ENCODE results near the gene RDM1.
"Not testable (repeated sequence)": the region's sequence is repeated elsewhere in the genome, so short reads cannot be mapped to it uniquely, and the experiment has no call there.

RDM1 gene, protein sequence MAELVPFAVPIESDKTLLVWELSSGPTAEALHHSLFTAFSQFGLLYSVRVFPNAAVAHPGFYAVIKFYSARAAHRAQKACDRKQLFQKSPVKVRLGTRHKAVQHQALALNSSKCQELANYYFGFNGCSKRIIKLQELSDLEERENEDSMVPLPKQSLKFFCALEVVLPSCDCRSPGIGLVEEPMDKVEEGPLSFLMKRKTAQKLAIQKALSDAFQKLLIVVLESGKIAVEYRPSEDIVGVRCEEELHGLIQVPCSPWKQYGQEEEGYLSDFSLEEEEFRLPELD

GRCh38 chr17:35930211-35931065, at the start of gene RDM1:
Gene RDM1, minus strand, starts transcription at chr17:35930773. Its CDS starts 46 bp downstream, at chr17:35930727.
- DNase-seq (ENCODE audit: low read depth) = peak; percentile 19

GRCh38 chr17:35978346-35978745, 47.8 kb upstream of the RDM1 start:
- no peak for DNase-seq (ENCODE audit: low read depth)

DNA sequence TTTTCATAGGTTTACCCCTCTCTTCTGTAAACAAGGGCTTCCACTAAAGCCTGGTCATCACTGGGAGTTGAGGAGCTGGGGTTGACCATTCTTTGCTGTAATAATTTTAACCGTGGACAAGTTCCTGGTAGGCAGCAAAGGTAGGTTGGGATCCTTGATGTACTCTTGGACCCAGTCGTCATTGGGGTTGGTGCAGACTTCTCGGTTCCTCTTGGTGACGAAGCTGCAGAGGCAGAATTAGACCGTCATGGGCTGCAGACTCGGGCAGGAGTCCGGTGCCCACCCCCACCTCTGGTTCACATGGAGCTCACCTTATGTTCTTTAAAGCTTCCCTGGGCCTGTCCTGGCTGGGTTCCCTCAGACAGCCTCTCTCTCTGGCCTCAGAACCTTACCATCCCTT, 46.9 kb upstream of the RDM1 start:
- DNase-seq (ENCODE audit: low read depth) = no peak

GRCh38 chr17:35973333-35974260, 43.0 kb upstream of the RDM1 start:
- DNase-seq (ENCODE audit: low read depth) = no peak

DNA sequence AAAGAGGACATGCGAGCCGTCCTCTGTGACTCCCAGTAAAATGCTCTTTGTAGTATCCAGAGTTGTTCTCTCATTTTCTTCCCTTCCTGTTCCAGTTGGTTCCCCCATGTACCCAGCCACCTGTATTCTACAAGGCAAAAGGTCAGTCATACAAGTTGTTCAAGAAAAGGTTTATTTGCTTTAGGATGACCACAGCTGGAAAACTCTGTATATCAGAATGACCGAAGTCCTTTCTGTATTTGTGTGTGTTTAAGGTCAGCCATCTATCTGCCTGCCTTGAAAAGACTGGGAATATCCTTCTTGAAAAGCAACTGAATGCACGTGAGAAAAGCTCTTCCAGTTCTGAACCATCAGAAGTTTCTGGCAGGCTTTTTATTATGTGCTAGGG, 42.4 kb upstream of the RDM1 start:
- DNase-seq (ENCODE audit: low read depth) = no peak

DNA sequence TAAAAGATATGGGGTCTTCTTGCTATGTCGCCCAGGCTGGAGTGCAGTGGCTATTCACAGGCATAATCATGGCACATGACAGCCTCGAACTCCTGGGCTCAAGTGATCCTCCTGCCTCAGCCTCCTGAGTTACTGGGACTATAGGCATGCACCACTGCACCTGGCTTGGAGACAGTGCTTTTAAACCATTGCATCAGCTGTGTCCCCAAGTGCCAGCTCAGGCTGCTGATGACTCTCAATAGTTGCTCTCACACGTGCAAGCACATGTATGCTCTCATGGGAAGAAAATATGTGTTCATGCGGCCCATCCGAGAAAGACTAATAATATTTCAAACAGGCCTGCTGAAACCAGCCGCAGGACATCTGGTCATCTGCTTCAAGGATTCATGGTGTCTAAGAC, 42.0 kb upstream of the RDM1 start:
- no peak for DNase-seq (ENCODE audit: low read depth)

DNA sequence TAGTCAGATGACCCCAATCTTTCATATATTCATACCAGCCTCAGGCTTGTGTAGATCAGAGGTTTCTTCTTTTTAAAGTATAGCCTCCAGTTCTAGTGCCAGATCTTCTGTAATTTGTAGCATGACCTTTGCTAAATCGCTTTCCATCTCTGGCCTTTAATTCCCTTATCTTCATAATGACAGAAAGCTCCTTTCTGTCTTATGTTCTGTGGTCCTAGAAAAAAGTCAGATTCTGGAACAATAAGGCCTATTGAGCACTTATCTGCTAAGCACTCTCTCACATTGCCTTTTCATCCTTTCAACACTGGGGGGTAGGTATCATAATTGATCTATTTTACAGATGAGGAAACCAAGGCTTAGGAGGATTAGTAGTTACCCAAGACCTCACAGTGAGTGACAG, 41.5 kb upstream of the RDM1 start:
- no peak for DNase-seq (ENCODE audit: low read depth)

- peak; percentile 55 for DNase-seq (ENCODE audit: low read depth)
These were observed 39.2 kb upstream of the RDM1 start for GRCh38 chr17:35969558-35970380.

DNA sequence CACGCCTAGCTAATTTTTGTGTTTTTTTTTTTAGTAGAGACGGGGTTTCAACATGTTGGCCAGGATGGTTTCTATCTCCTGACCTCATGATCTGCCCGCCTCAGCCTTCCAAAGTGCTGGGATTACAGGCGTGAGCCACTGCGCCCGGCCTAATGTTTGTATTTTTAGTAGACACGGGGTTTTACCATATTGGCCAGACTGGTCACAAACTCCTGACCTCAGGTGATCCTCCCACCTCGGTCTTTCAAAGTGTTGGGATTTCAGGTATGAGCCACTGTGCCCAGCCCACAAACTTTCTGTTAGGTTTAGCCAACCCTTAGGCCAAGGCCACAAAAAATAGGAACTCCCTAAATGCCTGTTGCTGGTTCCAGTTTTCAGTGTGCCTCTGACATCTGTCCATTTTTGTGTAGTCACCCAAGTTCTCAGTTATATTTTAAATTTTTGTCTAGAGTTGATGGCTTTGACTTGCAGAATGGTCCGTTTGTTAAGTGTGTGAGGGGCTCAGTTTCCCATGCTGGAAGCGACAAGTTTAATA, 38.0 kb upstream of the RDM1 start:
- no peak for DNase-seq (ENCODE audit: low read depth)

- DNase-seq (ENCODE audit: low read depth) = no peak
These were observed 34.7 kb upstream of the RDM1 start for GRCh38 chr17:35965272-35965671.

DNA sequence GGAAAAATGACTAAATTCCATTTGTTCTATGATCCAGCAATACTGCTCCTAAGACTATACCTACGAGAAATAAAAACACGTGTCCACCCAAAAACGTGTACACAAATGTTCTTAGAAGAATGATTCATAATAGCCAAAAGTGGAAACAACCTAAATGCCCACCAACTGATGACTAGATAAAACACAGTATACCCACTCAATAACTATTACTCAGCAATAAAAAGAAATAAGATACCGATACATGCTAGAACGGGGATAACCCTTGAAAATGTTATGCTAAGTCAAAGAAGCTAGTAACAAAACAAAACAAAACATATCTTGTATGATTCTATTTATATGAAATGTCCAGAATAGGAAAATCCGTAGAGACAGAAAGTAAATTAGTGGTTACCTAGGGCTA, 33.1 kb upstream of the RDM1 start:
- no peak for DNase-seq (ENCODE audit: low read depth)

GRCh38 chr17:35953720-35954119, 23.1 kb upstream of the RDM1 start:
- no peak for DNase-seq (ENCODE audit: low read depth)

DNA sequence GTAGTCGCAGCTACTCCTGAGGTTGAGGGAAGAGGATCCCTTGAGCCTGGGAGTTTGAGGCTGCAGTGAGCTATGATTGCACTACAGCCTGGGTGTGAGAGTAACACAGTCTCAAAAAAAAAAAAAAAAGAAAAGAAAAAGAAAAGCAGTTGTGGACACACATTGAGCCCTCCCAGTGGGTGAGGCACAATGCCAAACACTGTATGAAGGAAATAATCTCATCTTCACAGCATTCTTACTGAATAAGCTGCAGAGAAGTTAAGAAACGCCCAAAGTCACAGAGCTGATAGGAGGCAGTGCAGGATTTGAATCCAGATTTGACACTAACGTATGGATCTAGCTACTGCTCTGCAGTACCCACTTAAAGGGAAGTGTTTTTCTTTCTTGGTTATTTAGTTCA, 18.8 kb upstream of the RDM1 start:
- no peak for DNase-seq (ENCODE audit: low read depth)

GRCh38 chr17:35948092-35948491, 17.5 kb upstream of the RDM1 start:
- DNase-seq (ENCODE audit: low read depth) = no peak

DNA sequence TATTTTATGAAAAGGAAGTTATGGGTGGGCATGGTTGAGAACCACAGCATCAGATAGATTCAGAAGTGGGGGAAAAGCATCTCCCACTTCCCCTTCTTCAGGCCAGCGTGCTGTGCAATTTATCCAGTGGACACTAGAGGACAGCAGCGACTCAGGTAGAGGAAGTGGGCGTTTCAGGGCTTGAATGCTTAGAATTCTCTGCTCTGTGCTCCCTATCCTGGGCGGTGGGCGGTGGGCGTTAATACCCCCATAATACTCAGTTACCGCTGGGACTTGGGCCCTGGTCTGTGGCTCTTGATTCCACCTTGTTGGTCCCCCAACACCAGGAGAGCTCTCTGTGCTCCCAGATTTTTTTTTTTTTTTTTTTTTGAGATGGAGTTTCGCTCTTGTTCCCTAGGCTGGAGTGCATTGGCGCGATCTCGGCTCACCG, 16.6 kb upstream of the RDM1 start:
- DNase-seq (ENCODE audit: low read depth) = no peak

GRCh38 chr17:35944151-35944550, 13.6 kb upstream of the RDM1 start:
- no peak for DNase-seq (ENCODE audit: low read depth)

- DNase-seq (ENCODE audit: low read depth) = no peak
These were observed 13.0 kb upstream of the RDM1 start, which contains the start of gene LYZL6 for GRCh38 chr17:35943537-35943936. Gene LYZL6, minus strand, starts transcription at chr17:35943713. Its CDS starts 4,357 bp downstream, at chr17:35939356.

DNA sequence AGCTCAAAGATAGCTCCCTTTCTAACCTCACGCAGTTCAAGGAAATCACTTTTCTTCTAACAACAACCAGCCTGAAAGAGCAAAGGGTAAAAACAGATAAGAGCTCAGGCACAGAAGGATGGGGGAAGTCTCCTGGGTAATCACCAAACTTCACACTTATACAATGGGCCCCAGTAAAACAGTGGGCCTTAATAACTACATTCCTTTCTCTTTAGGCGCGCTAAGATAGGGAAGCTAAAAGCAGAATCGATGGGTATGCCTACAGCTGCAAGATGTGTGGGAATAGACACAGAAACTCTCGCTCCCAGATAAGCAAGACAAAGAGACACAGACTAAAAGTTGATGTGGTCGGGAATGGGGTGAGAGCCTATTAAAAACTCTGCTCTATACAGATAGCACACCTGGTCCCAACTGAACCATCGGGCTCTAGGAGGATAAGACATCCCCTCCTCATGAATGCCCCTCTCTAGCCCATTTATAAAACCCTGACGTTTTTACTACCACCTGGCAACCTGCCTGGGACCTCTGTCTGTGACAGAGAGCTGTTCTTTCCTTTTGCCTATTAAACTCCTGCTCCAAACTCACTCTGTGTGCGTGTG, 12.1 kb upstream of the RDM1 start:
- no peak for DNase-seq (ENCODE audit: low read depth)

DNA sequence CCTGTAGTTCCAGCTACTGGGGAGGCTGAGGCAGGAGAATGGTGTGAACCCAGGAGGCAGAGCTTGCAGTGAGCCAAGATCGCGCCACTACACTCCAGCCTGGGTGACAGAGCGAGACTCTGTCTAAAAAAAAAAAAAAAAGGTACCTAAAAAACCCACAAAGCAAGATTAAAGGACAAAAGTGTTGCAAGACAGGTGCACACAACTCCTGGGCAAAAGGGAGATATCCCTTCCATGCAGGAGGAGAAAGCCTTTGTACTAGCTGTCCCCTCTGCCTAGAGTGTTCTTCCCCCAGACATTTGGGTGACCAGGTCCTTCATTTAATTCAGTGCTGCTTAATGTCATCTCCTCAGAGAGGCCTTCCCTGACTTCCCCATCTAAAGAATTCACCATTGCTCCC, 7.9 kb upstream of the RDM1 start:
- DNase-seq (ENCODE audit: low read depth) = not testable (repeated sequence)

GRCh38 chr17:35936063-35936462, 5.5 kb upstream of the RDM1 start:
- DNase-seq (ENCODE audit: low read depth) = no peak

DNA sequence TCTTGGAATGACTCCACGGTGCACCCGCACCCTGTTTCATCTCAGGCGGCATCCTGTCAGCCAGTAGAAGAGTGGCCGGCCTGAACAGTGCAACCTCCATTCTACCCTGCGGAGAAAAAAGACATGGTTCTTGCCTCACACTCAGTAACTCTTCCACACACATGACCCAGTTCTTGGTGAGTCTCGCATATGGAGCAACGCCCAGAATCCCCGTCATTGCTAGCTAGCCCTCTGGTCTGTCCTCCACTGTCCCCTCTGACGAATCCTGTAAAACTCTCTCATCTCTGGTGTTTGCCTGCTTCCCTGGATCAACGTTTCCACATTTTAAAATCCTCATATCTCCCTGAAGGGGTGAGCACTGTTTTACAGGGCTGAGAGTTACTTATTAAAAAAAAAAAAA, 4.2 kb upstream of the RDM1 start:
- DNase-seq (ENCODE audit: low read depth) = no peak

Measured in stromal cell of bone marrow (primary cell).